GM21515 (cell line): ENCODE results near the gene BAD.
A peak's percentile ranks its signal among the peaks of the same experiment; 100 is the strongest.
"Not testable (repeated sequence)": the region's sequence is repeated elsewhere in the genome, so short reads cannot be mapped to it uniquely, and the experiment has no call there.

Source experiments
- ATAC-seq: cut with Tn5 transposase; IDR thresholded peaks from one replicate; pipeline ENCODE4 v1.9.1; 2021; ENCODE audit not compliant: unreplicated experiment

The BAD gene

DNA sequence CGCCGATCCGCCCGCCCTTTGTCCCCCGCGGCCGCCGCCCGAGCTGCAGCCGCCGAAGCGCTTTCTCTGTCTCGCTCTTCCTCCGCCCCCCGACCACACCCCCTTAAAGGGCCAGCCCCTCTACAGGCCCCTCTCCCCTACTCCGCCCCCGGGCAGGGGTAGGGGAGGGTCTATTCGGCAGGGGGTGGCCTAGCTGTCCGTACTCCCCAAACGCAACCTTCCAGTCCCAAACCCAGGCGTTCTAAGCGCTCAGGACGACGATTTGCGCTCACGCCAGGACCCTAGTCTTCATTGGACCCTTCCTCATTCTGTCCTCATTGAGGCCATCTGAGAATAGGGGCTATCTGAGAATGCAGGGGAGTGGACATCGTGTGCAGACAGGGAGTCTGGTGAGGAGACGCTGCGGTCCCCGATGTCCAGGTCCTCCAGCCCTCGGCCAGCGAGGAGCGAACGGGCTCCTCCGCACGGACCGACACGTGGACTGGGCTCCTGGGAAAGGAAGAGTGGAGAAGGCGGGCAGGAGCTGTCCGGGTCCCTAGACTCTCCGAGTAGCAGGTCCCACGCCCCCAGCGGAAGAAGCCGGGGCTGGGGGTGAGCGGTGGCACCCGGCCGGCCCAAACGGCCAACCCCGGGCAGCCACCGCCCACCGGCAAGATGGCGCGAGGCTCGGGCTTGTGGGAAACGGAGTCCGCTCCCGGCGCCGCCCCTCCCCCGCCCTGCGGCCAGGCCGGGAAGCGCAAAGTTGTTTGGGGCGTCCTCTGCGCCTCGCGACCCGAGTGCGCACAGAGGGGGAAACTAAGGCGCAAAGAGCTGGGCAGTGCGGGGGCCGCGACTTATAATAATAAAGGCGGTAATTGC lies 37.4 kb downstream of the BAD start, which contains the start of gene PPP1R14B:
Gene PPP1R14B (minus strand): TSS at position 73 of the 858 bp plus-strand sequence. CDS start 270 bp downstream, outside the sequence.
- ATAC-seq, result no peak

DNA sequence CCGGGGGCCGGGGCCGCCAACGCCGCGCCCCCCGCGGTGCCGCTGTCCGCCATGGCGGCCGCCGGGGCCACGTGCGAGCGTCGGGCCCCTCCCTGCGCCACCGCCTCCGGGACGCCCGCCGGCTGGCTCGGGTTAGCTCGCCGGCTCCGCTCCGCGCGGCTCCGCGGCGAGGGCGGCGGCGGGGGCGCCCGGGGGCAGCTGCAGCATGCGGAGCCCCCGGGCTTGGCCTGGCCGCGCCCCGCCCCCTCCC lies 37.9 kb downstream of the BAD start:
- not testable (repeated sequence) for ATAC-seq

DNA sequence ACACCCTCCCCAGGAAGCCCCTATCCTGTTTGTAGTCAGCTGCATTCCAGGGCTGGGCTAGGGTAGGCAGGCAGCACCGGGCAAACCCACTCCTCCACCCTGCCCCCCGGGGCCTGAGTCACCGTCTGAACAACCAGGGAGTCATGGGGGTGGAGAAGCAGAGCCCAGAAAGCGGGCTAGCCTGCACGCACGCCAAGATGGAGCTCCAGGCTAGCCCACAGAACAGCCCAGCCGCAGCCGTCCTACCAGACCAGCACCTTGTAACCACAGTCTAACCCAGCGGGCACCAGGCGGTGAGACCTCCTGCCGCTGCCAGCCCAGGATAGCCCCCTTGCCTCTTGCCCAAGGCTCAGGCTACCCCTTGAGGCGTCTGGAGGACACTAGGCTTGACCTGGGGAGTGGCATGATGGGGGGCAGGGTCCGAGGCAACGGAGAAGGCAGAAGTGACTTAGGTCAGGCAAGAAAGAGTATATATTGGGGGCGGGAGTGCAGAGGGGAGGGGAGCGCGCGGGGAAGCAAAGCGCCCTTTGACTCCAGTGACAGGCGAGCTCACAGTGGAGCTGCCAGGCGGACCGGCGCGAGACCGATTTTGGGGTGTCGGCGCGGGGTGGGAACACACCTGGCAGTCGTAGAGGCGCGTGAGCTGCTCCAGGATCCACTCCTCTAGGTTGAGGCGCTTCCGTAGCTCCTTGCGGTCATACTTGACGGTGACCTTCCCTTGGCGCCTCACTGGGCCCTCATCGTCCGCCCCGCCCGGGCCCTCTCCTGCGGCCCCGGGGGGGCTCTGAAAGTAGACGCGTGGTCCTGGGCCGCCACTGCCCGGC lies 38.5 kb downstream of the BAD start:
- no peak for ATAC-seq

DNA sequence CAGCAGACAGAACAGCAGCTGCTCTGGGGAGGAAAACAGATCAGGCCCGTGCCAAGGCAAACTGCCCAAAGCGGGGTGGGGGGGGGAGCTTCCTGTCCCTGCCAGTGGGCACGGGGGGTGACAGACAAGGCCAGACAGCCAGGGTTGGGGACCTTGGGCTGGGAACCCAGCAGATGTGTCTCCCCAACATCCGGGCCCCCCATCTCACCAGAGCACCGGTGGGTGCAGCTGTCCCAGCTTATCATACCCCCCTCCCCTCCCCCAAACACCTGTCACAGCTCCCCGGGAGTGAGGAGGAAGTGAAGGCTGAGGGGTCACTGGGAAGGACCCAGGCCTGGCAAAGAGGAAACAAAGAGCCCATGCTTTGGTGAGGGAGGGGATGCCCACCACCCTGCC lies 39.1 kb downstream of the BAD start:
- no peak for ATAC-seq

DNA sequence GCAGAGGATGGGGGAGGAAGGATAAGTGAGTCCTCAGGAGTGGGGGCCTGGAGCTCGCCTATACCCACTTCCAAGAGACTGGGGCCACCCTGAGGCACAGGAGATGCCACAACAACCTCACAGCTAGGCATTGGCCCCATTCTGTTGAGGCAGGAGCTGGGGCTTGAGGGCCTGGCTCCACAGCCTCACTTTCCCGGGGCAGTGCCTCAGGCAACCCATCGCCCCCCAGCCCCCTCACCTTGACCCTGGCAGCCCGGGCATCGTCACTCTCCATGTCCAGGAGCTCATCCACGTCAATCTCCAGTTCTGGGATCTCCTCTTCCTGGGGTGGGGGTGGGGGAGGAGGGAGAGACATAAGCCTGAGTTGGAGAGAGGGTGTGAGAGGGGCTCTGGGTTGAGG lies 39.5 kb downstream of the BAD start:
- no peak for ATAC-seq

DNA sequence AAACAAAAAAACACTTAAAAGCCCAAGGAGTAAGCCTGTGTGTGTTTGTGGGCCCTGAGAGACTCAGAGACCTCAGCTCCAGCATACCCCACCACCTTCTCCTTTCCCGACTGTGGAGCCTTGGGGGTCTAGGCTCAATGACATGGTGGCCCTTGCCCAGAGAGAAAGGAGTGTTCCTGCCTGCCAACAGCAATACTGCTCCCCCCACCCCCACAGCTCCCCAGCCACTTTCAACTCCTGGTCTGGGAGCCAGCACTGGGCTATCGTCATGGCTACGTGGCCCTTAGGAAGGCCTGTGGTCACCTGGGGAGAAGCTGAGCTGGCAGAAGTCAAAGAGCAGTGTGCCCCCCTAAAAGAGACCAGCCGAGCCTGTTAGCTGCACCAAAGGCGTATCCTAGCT lies 40.4 kb downstream of the BAD start:
- no peak for ATAC-seq

DNA sequence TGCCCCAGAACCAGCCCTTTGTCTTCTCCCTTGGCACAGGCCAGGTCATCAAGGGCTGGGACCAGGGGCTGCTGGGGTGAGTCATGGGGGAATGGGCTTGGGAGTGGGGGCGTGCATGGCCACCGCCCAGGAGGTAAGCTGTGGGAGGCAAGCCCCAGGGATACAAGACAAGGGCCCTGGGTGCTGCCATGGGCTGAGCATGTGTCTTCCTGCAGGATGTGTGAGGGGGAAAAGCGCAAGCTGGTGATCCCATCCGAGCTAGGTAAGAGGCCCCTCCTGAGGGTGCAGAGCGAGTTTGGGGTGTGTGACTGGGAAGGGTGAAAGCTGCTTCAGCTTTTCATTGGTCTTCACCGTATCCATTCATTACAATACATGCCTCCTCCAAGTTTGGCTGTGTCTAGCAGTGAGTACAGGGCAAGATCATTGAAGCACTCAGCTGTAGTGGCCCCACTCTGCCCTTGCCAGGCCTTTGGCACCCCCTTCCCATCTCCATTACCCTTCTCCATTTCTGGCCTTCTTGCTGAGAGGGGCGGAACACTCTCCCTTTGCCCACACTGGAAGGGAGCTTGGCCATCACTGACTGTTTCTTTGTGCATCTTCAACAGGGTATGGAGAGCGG lies 41.1 kb downstream of the BAD start:
- no peak for ATAC-seq

DNA sequence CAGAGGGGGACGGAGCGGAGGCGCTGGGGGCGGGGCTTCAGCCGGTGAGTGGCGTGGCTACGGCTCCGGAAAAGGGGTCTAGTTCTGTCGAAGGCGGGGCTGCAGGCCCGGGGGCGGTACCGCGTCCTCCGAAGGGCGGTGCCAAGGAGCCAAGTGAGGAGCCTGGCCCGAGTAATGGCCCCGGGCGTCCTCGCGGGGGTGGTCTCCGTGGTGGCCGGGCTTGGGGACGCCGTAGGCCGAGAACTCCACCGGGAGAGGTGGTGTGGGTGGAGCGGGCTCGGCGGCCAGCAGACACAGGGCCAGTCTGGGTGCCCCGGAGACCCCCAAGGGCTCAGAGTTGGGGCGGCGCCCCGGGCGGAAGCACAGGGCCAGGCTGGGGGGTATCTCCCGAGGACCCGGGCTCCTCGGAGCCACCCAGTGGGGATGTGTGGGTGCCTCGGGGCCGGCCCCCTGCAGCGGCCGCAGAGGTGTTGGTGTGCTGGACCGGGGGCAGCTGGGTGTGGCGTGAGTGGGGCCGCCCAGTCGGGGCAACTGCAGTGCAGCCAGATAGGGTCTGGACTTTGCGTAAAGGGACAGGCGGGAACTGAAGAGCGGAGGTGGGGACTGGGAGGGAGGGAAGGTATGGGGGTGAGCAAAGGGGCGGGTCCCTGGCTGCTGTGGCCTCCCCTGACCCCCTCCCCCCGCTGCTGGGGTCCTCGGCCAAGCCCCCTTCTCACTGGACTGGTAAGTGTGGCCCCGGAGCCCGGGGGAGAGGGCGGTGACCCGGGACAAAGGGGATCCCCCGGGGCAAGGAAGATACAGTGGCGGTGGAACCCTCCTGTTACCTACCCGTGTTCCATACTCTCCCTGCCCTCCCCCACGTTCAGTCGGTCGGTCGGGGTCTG lies 42.7 kb downstream of the BAD start:
- peak; percentile 12 for ATAC-seq

DNA sequence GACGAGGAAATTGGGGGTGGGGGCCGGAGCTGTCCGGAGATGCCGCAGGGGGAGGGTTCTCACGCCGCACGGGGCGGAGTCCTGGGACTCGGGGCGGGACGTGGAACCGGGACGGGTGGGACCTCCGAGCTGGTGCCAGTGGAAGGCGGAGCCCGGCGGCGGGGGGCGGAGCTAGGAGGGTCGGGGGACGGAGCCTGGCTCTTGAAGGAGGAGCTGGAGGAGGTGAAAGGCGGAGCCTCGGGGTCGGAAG lies 43.3 kb downstream of the BAD start:
- ATAC-seq, result peak; percentile 52

DNA sequence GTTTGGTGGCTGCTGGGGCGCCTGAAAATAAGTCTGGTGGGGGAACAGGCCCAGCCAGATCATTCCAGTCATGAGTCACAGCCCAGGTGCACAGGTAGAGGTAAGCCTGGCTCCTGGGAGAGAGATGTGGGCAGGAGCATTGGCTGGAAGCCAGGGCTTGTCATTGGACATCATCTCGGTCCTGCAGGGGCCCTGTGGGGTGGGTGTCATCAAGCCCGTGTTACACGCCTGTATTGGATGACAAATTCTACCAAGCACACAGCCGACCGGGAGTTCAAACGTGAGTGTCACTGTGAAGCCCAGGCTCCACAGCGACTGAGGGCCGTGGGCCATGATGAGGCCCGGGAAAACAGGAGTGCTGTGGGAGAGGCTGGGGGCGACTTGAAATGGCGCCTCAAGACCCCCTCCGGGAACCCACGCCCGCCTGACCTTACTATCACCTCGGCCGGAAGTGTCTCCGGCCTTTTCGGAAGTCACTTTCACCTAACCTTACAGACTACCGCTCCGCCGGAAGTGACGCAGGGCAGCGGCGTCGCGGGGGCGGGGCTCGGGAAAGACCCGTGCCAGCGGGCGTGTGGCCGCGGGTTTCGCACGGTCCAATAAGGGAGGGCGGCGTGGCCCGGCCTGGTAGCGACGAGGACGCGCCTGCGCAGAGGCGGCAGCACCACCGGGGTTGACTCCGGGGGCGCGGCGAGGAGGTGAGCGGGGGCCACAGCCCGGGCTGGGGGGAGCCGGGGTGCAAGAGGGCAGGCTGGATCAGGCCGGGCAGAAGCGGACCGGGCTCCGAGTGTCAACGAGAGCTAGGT lies 43.8 kb downstream of the BAD start, which contains the start of gene FKBP2:
Gene FKBP2 (plus strand): TSS at position 661 of the 806 bp plus-strand sequence. CDS start 1,293 bp downstream, outside the sequence.
- ATAC-seq, result peak; percentile 46

DNA sequence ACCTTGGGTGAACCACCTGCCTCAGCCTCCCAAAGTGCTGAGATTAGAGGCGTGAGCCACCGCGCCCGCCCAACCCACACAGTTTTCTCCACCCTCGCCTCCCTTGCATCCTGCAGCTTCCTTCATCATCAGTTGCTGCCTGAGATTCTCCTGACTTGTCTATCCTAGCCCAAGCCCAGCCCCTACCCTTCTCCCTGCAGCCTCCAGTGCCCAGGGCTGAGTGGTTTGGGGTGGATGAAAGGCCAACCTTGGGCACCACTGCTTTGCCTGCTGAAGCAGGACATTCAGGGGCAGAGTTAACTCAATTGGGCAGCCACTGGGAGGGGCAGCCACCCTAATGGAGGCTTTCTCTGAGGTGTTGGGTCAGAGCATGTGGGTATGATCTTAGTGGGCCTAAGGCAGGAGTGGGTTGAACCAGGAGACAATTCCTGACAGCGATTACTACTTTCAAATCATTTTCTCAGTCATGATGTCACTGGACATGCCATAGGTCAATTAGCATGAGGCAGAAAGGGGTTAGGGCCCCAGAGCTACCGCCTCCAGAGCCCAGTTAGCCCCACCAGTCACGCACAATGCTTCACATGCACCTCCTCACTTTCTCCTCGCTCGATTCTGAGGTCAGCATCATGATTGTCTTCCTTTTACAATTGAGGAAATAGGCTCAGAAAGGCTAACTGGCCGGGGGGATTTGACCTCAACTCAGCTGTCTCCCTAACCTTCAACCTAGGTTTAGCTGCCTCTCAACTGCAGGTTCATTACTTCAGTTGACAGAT lies 44.6 kb downstream of the BAD start:
- peak; percentile 8 for ATAC-seq

DNA sequence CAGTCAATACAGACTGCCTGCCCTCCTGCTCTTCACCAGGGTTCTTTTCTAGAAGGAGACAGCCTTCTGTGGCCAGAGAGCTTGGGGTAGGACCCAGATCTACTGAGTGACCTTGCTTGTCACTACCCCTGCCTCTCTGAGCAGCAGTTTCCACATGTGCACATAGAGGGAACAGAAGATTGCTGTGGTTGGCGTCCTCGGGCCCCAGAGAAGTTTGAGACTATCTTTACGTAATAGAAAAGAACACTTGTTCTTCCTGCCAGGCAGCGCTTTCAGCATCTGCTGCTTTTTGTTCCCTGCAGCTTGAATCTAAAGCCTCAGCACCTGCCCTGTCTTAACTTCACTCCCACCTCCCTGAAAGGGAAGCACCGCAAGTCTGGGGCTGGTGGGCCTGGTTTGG lies 45.5 kb downstream of the BAD start:
- no peak for ATAC-seq

DNA sequence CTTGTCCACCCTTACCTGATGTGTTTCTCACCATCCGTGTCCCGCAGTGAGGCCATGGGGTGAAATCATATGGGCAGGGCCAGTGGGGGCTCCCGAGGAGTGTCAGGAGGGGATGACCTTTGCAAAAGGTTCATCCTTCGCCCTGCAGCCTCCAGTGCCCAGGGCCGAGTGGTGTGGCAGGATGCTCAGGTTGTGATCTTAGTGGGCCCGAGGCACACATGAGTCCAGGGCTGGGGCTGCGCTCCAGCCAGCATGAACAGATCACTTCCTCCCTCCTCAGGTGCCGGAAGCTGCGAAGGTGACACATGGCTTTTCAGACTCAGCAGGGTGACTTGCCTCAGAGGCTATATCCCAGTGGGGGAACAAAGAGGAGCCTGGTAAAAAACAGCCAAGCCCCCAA lies 46.4 kb downstream of the BAD start:
- no peak for ATAC-seq

DNA sequence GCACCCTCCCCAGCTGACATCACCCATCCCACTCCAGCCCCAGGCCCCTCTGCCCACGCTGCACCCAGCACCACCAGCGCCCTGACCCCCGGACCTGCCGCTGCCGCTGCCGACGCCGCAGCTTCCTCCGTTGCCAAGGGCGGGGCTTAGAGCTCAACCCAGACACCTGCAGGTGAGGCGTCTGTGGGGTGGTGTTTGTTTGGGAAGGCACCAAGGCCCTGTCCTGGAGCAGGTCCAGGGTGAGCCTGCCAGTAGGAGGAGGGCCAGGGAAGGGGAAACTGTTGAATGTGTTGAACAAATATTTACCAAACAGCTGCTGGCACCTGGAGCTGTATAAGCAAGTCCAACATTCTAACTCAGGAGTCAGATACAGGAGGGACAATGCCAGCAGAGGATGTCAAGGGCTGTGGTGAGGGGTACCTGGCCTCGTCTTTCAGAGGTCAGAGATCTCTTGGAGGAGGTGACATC lies 46.9 kb downstream of the BAD start:
- ATAC-seq, result no peak

DNA sequence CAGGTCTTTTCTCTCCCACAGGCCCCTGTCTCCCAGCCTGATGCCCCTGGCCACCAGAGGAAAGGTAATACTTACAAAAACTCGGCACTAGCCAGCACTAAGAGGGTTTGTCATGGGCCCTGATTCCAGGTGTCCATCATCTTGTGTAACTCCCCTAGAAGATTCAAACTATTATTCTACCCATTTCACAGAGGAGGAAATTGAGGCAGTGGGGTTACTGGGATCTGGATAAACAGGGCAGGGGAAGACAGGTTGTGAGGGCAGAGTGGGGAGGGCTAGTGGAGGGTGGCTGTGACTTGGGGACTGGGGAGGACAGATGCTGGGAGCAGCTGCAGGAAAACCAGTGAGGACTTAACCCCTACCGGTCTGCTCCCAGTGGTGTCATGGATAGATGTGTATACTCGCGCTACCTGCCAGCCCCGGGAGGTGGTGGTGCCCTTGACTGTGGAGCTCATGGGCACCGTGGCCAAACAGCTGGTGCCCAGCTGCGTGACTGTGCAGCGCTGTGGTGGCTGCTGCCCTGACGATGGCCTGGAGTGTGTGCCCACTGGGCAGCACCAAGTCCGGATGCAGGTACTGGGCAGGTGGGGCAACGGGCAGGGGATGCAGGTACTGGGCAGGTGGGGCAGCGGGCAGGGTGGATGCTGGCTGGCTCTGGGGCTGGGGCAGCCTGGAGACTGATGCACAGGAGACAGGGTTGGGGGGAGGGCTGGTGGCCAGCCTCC lies 48.9 kb downstream of the BAD start:
- ATAC-seq, result no peak

DNA sequence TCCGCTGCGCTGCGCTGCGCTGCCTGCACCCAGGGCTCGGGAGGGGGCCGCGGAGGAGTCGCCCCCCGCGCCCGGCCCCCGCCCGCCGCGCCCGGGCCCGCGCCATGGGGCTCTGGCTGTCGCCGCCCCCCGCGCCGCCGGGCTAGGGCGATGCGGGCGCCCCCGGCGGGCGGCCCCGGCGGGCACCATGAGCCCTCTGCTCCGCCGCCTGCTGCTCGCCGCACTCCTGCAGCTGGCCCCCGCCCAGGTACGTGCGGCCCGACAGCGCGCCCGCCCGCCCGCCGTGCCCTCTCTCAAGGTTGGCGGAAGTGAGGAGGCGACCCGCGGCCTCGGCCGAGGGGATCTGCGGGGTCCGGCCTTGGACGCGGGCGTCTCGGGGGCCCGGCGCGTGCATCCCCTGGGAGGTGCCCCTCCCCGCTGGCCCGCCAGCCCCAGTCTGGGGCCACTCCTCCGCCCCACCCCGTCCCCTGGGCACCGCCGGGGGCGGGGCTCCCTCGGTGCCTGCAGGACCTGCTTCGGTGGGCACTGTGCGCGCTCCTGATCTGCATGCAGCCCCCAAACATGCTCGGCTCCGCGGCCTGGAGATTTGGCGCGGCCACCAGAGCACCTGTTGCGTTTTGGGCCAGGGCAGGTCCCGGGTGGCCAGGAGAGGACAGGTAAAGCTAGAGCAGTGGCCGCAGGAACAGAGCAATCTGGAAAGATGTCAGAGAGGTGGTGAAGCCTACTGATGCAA lies 49.7 kb downstream of the BAD start:
- ATAC-seq, result peak; percentile 10

DNA sequence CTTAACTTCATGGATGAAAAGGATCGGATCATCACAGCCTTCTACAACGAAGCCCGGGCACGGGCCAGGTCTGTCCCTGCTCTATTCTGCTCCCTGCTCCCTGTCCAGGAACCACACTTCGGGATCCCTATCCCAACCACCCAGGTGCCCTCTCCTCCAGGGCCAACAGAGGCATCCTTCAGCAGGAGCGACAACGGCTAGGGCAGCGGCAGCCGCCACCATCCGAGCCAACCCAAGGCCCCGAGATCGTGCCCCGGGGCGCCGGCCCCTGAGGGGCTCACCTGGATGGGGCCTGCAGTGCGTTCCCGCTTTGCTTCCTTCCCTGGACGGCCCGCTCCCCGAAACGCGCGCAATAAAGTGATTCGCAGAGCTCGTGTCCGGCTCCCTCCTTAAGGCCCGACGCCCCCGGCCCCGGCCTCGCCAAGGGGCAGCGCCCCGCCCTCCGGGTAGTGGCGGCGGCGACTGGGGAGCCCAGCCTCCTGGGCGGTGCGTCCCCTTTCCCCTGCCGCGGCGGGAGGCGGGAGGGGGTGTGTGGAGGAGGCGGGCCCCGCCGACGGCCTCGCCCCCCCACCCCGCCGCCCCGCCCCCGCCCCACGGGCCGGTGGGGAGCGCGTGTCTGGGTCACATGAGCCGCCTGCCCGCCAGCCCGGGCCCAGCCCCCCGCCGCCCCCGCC lies 50.4 kb downstream of the BAD start, which contains the start of gene VEGFB:
Gene VEGFB (plus strand): TSS at position 672 of the 674 bp plus-strand sequence. CDS start 250 bp downstream, outside the sequence.
- ATAC-seq, result peak; percentile 27
